Renal cortex interstitium (tissue), 15 donors: ENCODE results near the gene C4B. TPM values are rescaled to one million over a fixed set of nuclear protein-coding genes. Genes with fewer than 3 reads are reported as not detected.
"Not testable (repeated sequence)": the region's sequence is repeated elsewhere in the genome, so short reads cannot be mapped to it uniquely, and the experiment has no call there.

Experiments
- DNase-seq, 11 donors: peaks; one replicate each; pipeline ENCODE4 v3.0.0-alpha.2; 2013; ENCODE audit warnings: low read depth in 9 of 11, low spot score in 4 of 11; ENCODE audit errors: extremely low read depth in 1 of 11
- long read RNA-seq, 16 experiments: transcript quantifications; one replicate each; lab custom pipeline, GENCODE V29; 2026
- polyA plus RNA-seq, 3 donors: library from polyadenylated mRNA; unstranded; fragments of 120-200 nt; gene quantifications; one replicate each; pipeline ENCODE4 v1.2.1, GENCODE V29; 2013; ENCODE audit not compliant: insufficient read length in 3 of 3

C4B gene
- polyA plus RNA-seq: 10 to 100 TPM; 17.4 to 23.3 (median 22.1) TPM
- long read RNA-seq, donor 1: 0 reads
- long read RNA-seq, donor 2, partial matches to known transcripts: 0 of 1 reads
- long read RNA-seq, donor 2, other reads (novel, unspliced or antisense): 0 of 1 reads
- long read RNA-seq, donor 3, partial matches to known transcripts: 0 of 1 reads
- long read RNA-seq, donor 3, other reads (novel, unspliced or antisense): 0 of 1 reads
- long read RNA-seq, donor 4: 0 reads
- long read RNA-seq, donor 5: 0 reads
- long read RNA-seq, donor 6: 0 reads
- long read RNA-seq, donor 7: 0 reads
- long read RNA-seq, donor 8: 0 reads
- long read RNA-seq, donor 9: 0 reads
- long read RNA-seq, donor 10: 0 reads
- long read RNA-seq, donor 11: 0 reads
- long read RNA-seq, donor 12: 0 reads
- long read RNA-seq, donor 13: 0 reads
- long read RNA-seq, donor 14: 0 reads
- long read RNA-seq, donor 15: 0 reads
- long read RNA-seq, donor 16, partial matches to known transcripts: 0 of 1 reads
- long read RNA-seq, donor 16, other reads (novel, unspliced or antisense): 0 of 1 reads

GRCh38 chr6:32014547-32014946 is at the start of gene C4B:
Gene C4B, plus strand, starts transcription at chr6:32014795. Its CDS starts 51 bp downstream, at chr6:32014846.
- not testable (repeated sequence) for DNase-seq

- DNase-seq: no peak
Observed at GRCh38 chr6:31965700-31966099, 48.9 kb upstream of the C4B start.

GRCh38 chr6:31966506-31966905 is 48.1 kb upstream of the C4B start:
- no peak for DNase-seq

- DNase-seq: no peak
Observed at GRCh38 chr6:31966997-31967925, 47.3 kb upstream of the C4B start.

GRCh38 chr6:31967926-31968320 is 46.7 kb upstream of the C4B start:
- no peak for DNase-seq

- DNase-seq: no peak
Observed at GRCh38 chr6:31968326-31968725, 46.3 kb upstream of the C4B start.

GRCh38 chr6:31968791-31969711 is 45.5 kb upstream of the C4B start:
- DNase-seq: no peak

- no peak for DNase-seq
Observed at GRCh38 chr6:31969712-31970603, 44.6 kb upstream of the C4B start.

- no peak for DNase-seq
Observed at GRCh38 chr6:31970604-31971271, 43.9 kb upstream of the C4B start.

GRCh38 chr6:31971279-31971992 is 43.2 kb upstream of the C4B start:
- no peak for DNase-seq

GRCh38 chr6:31971993-31972708 is 42.4 kb upstream of the C4B start, which contains the start of gene DXO:
Gene DXO, minus strand, starts transcription at chr6:31972138. Its CDS starts 463 bp downstream, at chr6:31971675.
- peak; percentile 93 to 98 (median 96) for DNase-seq

GRCh38 chr6:31972709-31973350 is 41.8 kb upstream of the C4B start:
- no peak for DNase-seq

GRCh38 chr6:31976065-31976464 is 38.5 kb upstream of the C4B start:
- not testable (repeated sequence) for DNase-seq

GRCh38 chr6:31977816-31978431 is 36.7 kb upstream of the C4B start:
- DNase-seq: no peak

GRCh38 chr6:31978831-31979230 is 35.8 kb upstream of the C4B start:
- DNase-seq: no peak
